Measurements from ENCODE around the gene AHRR. TPM values are rescaled to one million over a fixed set of nuclear protein-coding genes. Genes with fewer than 3 reads are reported as not detected.
A peak's percentile ranks its signal among the peaks of the same experiment; 100 is the strongest.
"Not testable (repeated sequence)": the region's sequence is repeated elsewhere in the genome, so short reads cannot be mapped to it uniquely, and the experiment has no call there.

The AHRR gene
- total RNA-seq, 1 experiment from 2014 or later = 51.8 TPM

GRCh38 chr5:395921-396530 is 74.5 kb downstream of the AHRR start:
- no peak for DNase-seq (ENCODE audit: low read depth)

DNA sequence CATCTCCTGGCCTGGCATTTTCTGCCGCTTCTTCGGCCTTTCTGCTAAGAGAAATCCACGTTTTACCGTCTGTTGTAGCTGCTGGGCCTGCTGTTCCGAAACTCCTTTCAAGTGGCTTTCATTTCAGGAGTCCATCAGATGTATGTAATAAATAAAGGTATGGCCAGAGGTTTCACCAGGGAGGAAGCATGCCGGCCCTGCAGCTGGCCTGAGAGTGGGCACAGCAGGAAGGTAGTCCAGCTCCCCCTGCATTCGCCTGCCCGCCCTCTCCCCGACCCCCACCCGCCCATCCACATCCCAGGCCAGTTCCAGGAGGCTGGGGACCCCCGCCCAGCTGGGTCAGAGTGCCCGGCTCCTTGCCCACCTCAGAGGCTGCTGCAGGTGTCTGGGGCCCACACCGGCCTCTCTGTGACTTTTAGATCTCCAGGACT is 75.0 kb downstream of the AHRR start:
- DNase-seq (ENCODE audit: low read depth) = no peak

DNA sequence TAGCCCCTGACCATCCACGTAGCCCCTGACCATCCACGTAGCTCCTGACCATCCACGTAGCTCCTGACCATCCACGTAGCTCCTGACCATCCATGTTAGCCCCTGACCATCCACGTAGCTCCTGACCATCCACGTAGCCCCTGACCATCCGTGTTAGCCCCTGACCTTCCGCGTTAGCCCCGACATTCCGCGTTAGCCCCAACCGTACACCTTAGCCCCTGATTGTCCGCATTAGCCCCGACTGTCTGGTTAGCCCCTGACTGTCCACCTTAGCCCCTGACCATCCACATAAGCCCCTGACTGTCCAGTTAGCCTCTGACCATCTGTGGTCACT is 76.6 kb downstream of the AHRR start:
- not testable (repeated sequence) for DNase-seq (ENCODE audit: low read depth)

- no peak for DNase-seq (ENCODE audit: low read depth)
These were observed 77.2 kb downstream of the AHRR start for GRCh38 chr5:398475-399295.

DNA sequence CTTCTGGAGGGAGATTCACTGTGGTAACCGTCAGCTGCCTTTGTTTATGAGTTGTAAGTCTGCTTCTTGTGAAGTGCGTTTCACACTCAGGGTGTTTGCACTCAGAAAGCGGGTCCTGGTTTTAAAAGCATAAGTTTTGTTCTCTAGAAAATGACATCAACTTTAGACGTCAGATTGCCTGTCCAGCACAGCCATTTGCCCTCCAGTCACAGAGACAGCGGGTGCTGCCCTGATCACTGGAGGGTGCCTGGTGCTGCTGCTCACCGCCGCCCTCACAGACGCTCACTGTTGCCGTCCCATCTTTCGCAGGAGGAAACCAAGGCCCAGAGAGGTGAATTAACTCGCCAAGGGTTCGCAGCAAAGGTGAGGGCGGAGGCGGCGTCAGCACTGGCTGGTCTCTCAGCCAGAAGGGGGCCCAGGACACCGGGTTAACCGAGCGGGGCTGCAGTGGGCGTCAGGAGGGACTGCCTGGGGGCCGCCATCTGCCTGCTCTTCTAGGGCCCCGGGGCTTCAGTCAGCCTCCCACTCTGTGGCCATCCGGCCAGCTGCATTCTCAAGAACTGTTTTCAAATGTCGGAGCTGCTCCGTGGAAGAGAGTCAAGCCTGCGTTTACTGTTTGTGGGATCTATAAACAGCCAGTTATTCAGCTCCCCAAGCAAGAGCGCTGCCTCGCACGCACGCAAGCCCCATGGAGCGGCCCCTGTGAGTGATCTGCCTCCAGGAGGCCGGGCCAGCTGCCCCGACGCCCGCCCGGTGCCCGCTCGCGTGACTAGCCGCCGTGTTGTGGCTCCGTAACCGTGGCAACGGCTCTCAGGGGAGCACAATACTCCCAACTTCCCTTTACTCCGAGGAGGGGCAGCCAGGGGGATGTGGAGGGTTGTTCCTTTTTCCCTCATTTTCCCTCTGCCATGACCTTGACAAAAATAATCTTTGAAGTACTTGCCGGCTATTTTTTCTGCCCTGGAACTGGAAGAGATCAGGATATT is 78.1 kb downstream of the AHRR start:
- peak; percentile 99 for DNase-seq (ENCODE audit: low read depth)

DNA sequence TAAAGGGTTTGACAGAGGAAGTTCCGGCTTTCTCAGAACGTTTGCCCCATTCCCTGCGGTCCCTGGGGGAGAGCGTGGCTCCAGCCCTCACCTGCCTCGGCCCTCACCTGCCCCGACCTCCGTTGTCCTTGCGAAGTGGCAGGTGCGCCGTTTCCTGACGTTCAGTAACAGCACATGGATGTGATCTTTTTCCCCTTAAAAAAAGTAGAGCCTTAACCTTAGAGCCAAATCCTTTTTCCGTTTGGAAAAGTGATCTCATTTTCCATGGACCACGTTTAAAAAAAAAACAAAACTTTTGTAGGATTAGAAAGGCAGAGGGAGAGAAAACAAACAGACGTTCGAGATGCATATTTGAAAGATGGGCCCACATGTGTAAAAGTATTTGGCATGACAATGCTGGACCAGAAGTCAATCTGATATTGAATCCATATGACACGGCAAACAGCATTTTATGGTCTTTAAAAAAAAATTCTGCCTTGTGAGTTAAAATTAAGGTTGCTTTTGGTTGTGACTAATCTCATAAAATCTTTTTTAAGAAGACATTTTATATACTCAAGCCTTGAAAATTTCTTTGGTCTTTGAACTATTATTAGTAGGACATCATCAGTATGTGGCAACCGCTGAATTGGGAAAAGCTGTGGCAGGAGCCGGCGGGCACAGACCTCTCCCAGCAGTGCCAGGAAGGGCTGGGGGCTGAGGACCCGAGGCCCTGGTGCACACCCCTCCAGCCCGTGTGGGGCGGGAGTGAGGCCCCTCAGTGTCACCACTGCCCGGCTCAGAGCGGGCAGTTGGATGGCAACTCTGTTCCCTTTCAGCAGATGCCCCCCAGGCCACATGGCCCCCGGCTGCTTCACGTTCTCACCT is 79.0 kb downstream of the AHRR start:
- peak; percentile 80 for DNase-seq (ENCODE audit: low read depth)

DNA sequence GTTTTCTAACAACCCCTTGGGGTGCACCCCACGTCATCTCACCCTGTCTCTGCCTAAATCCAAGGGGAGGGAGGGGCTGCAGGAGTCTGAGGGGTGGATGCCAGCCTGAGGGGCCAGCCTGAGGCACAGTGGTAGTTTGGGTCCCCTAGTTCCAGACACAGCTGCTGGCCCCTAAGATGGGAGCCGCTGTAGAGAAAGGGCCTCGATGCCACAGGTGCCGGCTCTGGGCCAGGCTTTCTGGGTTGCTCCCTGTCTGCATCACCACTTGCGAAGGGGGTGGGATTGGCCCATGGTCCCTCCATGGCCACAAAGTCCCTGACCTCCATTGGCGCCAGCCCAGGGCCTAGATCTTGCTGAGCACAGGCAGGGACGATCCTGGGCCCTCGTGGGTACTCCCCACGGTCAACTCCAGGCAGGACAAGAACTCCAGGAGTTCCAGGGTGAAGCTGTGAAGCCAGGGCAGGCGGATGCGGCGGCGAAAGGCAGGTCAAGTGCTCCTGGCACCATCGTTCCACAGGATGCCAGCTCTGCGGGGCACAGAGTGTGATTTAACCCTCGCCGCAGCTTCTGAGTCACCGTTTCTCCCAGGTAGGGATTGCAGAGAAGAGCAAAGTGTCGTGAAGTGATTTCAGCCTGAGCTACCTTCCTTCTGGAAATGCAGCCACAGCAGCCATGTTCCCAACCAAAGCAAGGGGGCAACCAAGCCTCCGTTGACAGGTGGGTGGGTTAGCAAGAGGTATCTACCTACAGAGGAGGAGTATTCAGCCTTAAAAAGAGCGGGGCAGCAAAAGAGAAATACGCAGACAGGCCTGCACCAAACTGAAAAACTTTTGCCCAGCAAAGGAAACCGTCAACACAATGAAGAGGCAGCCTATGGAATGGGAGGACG is 79.9 kb downstream of the AHRR start:
- DNase-seq (ENCODE audit: low read depth) = no peak

GRCh38 chr5:402219-402614 is 80.7 kb downstream of the AHRR start:
- not testable (repeated sequence) for DNase-seq (ENCODE audit: low read depth)

GRCh38 chr5:402615-403359 is 81.3 kb downstream of the AHRR start:
- DNase-seq (ENCODE audit: low read depth) = no peak

DNA sequence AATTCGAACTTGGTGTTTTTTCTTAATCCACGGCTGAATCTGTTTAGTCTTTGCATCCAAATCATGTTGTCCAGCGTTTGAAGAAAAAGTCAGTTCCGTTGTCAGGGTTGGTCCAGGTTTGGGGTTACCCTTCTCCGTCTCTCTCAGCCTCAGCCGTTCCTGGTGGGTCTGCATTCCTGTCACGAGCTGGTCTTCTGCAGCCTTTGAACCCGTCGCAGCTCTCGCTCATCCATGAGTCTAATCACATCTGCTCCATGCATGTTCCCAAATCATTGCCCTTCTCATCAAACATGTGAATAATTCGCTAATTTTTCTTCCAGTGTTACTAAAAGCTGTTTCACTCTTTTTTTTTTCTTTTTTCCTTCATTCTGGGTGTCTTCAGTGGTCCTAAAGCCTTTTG is 82.5 kb downstream of the AHRR start:
- no peak for DNase-seq (ENCODE audit: low read depth)

DNA sequence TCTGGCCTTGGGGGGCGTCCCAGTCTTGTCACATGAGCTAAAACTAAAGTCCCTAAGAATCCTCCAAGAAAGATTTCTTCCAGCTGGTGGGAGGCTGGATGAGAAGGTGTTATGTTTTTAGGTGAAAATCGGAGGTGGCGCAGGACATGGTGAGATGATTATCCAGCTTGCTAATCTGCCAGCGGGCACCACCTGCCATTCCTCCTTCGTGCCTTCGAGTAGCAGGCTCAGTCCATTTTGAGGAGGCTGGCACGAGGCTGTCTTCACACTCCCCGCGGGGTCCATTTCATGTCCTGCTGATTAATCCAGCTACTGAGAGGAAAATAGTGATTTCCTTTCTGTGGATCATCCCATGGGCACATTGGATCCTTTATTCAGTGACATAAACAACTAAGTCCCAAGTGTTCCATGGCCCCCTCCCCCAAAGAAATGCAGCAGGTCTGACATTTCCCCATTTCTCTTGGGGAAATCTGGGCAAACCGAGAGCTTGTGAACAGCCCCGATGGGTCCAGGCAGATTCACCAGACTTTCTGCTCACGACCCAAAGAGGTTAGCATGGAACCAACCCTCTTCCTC is 83.2 kb downstream of the AHRR start:
- DNase-seq (ENCODE audit: low read depth) = no peak

GRCh38 chr5:405421-405820 is 83.9 kb downstream of the AHRR start:
- no peak for DNase-seq (ENCODE audit: low read depth)

DNA sequence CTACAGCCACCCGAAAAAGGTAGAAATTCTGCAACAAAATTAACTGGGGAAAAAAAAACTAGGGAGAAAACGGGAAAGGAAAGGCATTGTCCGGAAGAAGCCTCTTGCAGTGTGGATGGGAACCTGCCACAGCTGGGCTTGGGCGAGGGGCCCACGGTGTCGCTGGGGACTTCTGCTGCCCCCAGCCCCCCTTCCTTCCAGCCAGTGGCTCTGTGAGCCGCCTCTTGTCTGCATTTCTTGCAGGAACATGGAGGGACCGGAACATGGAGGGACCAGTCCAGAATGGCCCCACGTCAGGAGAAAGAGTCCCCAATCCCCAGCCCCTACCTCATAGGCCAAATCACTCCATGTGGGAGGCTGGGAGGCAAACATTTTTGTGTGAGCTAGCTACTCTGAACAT is 84.5 kb downstream of the AHRR start:
- no peak for DNase-seq (ENCODE audit: low read depth)

DNA sequence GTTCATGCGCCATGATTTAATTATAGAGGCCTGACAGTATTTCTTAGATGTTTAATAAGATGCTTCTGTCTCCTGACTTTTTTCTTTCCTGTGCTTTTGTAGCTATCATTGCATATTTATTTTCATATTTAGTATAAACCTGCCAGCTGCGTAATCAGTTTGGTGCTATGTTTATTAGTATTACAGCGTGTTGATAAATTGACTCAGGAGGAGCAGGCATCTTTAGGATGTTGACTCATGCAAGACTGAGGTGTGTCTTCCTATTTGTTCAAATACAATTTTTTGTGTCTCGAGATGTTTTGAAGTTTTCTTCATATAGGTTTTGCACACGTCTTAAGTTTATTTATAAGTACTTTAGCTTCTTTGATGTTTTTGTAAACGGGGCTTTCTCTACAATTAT is 85.5 kb downstream of the AHRR start:
- no peak for DNase-seq (ENCODE audit: low read depth)

GRCh38 chr5:407801-408268 is 86.3 kb downstream of the AHRR start:
- peak; percentile 56 for DNase-seq (ENCODE audit: low read depth)

DNA sequence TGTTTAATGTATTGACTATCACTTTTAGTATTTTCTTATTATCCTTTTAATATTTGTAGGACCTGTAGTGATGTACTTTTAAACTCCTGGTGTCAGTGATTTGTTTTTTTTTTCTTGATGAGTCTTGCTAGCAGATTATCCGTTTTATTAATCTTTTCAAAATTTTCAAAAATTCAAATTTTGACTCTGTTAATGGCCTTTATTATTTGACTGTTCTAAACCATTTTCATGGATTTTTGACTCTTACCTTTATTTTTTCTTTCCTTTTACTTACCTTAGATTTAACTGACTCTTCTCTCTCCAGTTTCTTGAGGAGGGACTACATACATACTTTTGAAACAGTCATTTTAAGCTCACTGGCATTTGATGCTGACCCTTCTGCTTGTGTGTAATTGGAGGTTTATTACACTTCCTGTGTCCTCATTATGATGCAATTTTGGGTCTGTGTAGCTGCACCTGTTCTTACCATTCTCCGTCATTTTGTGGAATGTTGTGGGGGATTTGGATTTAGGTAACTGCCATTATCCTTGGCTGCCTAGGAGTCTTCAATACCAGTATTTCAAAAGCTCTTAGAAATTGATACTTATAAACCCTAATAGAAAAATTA is 89.5 kb downstream of the AHRR start:
- DNase-seq (ENCODE audit: low read depth) = no peak

- DNase-seq (ENCODE audit: low read depth) = no peak
These were observed 90.2 kb downstream of the AHRR start for GRCh38 chr5:411728-412127.
